Measurements from ENCODE around the gene FAM20B.
"Not testable (repeated sequence)": the region's sequence is repeated elsewhere in the genome, so short reads cannot be mapped to it uniquely, and the experiment has no call there.

DNA sequence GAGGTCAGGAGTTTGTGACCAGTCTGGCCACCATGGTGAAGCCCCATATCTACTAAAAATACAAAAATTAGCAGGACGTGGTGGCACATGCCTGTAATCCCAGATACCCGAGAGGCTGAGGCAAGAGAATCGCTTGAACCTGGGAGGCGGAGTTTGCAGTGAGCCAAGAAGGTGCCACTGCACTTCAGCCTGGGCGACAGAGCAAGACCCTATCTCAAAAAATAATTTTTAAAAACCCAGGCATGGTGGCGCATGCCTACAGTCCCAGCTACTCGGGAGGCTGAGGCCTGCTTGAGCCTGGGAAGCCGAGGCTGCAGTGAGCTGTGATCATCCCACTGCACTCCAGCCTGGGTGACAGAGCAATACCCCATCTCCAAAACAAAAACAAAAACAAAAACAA is 23.6 kb upstream of the FAM20B start:
- not testable (repeated sequence) for TF ChIP-seq CTCF, POLR2A (IDR thresholded peaks at IDR 0.05)

Measured in adrenal gland (tissue), 5 donors.